Gastrocnemius medialis (tissue), 4 donors: Measurements from ENCODE around the gene OXCT1.

Experiments used
- CTCF ChIP-seq, 5 experiments: fragments of 450-650 bp in 3 of 5; fragments of 200-600 bp in 2 of 5; sonication (generic) in 2 of 5; IDR thresholded peaks in 4 of 5; conservative IDR thresholded peaks in 1 of 5; 1 replicate in 4 of 5; 2 replicates in 1 of 5; pipeline ENCODE4 v1.5.1; 2016 to 2019; ENCODE audit warnings: antibody characterized with exemption in 5 of 5, mild to moderate bottlenecking in 3 of 5, moderate library complexity in 3 of 5
- POLR2A ChIP-seq, 2 donors: fragments of 450-650 bp; IDR thresholded peaks; one replicate each; pipeline ENCODE4 v1.6.1; 2017; ENCODE audit warnings: antibody characterized with exemption in 2 of 2, mild to moderate bottlenecking in 2 of 2, moderate library complexity in 2 of 2

DNA sequence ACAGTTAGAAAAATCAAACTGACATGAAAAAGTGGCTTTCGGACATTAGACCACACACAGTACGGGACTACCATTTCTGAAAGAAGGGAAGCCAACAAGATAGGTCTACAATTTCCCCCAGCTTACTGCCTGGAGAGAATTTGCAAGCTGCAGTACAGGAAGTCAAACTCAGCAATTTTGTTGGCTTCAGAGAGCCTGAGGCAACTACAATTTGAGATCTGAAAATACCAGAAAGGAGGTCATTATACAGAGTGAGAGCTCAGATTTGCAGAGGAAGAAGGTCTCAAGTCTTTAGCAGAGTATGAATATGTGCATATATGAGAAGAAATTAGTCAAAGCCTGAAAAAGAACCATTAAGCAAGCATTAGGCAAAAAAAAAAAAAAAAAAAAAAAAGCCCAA lies 83.0 kb downstream of the OXCT1 start:
- TF ChIP-seq POLR2A (IDR thresholded peaks at IDR 0.05), result no peak
- TF ChIP-seq CTCF (IDR thresholded peaks at IDR 0.05 in 4 of 5, conservative IDR thresholded peaks at IDR 0.05 in 1 of 5), result no peak
